ENCODE data around the gene SOWAHA. TPM values are rescaled to one million over a fixed set of nuclear protein-coding genes. Genes with fewer than 3 reads are reported as not detected.

The SOWAHA gene
- total RNA-seq, 1 donor from 2014 or later = not detected

DNA sequence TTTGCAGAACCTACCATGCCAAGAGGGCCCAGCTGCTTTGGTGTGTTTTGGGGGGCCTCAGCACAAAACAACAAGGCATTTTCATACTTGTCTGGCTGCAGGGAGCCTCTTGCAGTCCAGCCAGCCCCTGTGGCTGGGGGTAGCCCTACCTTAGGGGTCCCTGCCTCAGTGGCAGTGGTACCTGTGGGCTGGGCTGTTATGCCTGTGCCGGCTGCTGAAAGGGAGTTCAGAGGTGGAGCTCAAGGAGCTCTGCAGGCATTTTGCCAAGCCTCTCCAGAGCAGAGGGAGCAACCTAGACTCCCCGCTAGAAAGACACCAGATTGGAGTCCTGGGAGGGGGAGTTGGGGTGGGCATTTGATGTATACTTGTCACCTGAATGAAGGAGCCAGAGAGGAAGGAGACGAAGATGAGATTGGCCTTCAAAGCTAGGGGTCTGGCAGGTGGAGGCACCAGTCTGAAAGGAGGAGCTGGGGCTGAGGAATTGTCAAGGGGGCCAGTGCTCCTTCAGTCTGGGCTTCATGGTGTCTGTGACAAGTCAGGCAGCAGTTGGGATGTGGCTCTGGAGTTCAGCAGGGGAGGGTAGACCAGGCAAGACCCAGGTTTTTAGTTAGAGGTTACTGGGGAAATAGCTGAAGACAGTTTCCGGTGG, 15.9 kb downstream of the SOWAHA start:
- no peak overlapping the region for H3K4me2 ChIP-seq
- Mint-ChIP-seq H3K4me3 (peak overlapping the region; percentile 85), H3K36me3 (peaks cover 3% of the 10 kb centered on the region), H3K27me3 (ENCODE audit: insufficient read depth, low read depth) (peaks cover 41% of the 10 kb centered on the region), H3K9me3 (peaks cover 2% of the 10 kb centered on the region), H3K4me1 (peaks cover 5% of the 10 kb centered on the region), H3K27ac (peak overlapping the region; percentile 14)
- no peaks in the 10 kb centered on the region for H4K20me1 ChIP-seq (ENCODE audit: low read depth)
- no peak overlapping the region for H3K9ac ChIP-seq
- peaks cover 3% of the 10 kb centered on the region for H3F3A ChIP-seq (ENCODE audit: low read depth)
- H3K4me1 ChIP-seq = no peaks in the 10 kb centered on the region
- H3K36me3 ChIP-seq = no peaks in the 10 kb centered on the region
- H3K27me3 ChIP-seq = peaks cover 100% of the 10 kb centered on the region
- H3K79me2 ChIP-seq (ENCODE audit: low read depth) = no peaks in the 10 kb centered on the region
- no peaks in the 10 kb centered on the region for H3K9me3 ChIP-seq (ENCODE audit: low read depth)
- no peak for TF ChIP-seq CTCF (IDR thresholded peaks at IDR 0.05)
- H2AFZ ChIP-seq (replicated peaks) = no peak overlapping the region
- H3K4me3 ChIP-seq = no peak overlapping the region
- no peak for DNase-seq (ENCODE audit: low spot score)
- H3K27ac ChIP-seq = no peak overlapping the region

DNA sequence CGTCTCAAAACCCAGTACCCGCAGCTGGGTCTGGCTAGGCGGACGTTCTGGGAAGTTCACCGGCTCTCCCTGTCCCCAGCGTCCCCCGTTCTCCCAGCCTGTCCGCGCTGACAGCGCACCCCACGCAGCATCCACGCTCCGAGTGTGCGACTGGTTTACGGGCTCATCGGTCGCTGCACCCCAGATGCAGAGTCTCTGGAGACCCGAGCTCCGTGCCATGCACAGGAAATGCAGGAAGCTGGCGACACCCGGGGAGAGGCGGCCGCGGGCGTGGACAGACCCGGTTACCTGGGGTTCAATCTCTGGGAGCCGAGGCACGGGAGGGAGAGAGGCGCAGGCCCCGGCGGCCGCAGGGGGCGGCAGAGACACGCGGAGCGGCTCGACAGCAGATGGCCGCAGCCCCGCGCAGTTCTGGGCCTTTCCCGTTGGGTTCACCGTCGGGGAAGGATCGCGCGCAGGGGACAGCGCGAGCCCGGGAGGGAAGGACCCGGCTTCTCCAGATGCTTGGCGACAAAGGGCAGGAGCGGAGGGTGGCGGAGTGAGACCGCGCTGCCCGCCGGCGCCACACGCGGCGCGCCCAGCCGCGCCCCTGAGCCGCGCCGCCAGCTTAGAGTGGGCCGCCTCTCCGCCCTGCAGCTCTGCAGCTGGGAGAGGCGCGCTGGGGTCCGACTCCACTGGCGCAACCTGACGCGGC, 16.8 kb downstream of the SOWAHA start:
- H3K79me2 ChIP-seq (ENCODE audit: low read depth) = no peaks in the 10 kb centered on the region
- H3K4me1 ChIP-seq = no peaks in the 10 kb centered on the region
- H4K20me1 ChIP-seq (ENCODE audit: low read depth) = no peaks in the 10 kb centered on the region
- peak overlapping the region; percentile 88 for H3K4me2 ChIP-seq
- Mint-ChIP-seq H3K27me3 (ENCODE audit: insufficient read depth, low read depth) (peaks cover 36% of the 10 kb centered on the region), H3K9me3 (peaks cover 2% of the 10 kb centered on the region), H3K4me3 (peak overlapping the region; percentile 85), H3K27ac (no peak overlapping the region), H3K4me1 (peaks cover 5% of the 10 kb centered on the region), H3K36me3 (peaks cover 3% of the 10 kb centered on the region)
- peak; percentile 68 for TF ChIP-seq EZH2 (IDR thresholded peaks at IDR 0.05)
- peak; percentile 70 for TF ChIP-seq CTCF (IDR thresholded peaks at IDR 0.05)
- no peak for TF ChIP-seq EZH2phosphoT487 (IDR thresholded peaks at IDR 0.05)
- peak; percentile 88 for DNase-seq (ENCODE audit: low spot score)
- H3K27me3 ChIP-seq = peaks cover 93% of the 10 kb centered on the region
- H3K27ac ChIP-seq = no peak overlapping the region
- peaks cover 3% of the 10 kb centered on the region for H3F3A ChIP-seq (ENCODE audit: low read depth)
- no peaks in the 10 kb centered on the region for H3K9me3 ChIP-seq (ENCODE audit: low read depth)
- H3K36me3 ChIP-seq = no peaks in the 10 kb centered on the region
- no peak overlapping the region for H3K9ac ChIP-seq
- peak overlapping the region; percentile 66 for H3K4me3 ChIP-seq
- H2AFZ ChIP-seq (replicated peaks) = peak overlapping the region; percentile 99

DNA sequence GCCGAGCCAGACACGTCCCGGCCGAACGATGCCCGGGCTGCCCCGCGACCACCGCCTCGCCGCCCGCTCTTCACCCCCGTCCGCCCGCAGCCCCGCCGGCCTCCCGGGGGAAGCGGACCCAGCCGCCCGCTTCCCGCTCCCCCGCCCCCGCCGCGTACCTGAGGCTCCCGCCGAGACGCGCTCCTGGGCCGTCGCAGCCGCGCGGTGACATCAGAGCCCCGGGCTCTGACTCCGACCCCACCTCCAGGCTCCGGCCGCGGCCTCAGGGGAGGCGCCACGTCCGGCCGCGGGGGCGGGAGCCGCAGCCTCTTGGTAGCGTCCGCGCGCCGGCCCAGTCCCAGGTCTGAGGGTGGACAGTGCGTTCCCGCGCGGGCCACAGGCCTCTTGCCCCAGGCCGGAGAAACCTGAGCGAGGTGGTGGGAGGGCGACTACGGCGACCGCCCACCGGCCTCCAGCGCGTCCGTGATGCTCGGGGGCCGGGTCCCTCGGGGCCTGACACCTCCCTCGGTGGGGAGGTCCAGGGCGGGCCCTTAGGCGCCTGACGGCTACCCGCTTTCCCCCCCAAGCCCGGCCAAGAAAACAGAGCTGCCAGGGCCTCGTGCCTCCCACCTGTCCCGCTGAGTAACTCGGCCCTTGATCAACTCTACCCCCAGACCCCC, 17.5 kb downstream of the SOWAHA start, which contains the start of gene SHROOM1:
Gene SHROOM1 (minus strand): TSS at position 212 of the 659 bp plus-strand sequence. CDS start 4,507 bp downstream, outside the sequence.
- Histone ChIP-seq H2AFZ (replicated peaks) (peak within 1 kb of the TSS; percentile 99), H3K79me2 (ENCODE audit: low read depth) (no peaks in the 10 kb centered on the region), H3K36me3 (no peaks in the 10 kb centered on the region), H3K9ac (no peak within 1 kb of the TSS), H3K27ac (no peak within 1 kb of the TSS), H3K9me3 (ENCODE audit: low read depth) (no peaks in the 10 kb centered on the region), H3K4me2 (peak within 1 kb of the TSS; percentile 88), H4K20me1 (ENCODE audit: low read depth) (no peaks in the 10 kb centered on the region), H3K4me1 (no peaks in the 10 kb centered on the region), H3F3A (ENCODE audit: low read depth) (peaks cover 3% of the 10 kb centered on the region), H3K27me3 (peaks cover 86% of the 10 kb centered on the region), H3K4me3 (peak within 1 kb of the TSS; percentile 66)
- peaks cover 3% of the 10 kb centered on the region for H3K36me3 Mint-ChIP-seq
- H3K9me3 Mint-ChIP-seq = peaks cover 2% of the 10 kb centered on the region
- H3K4me1 Mint-ChIP-seq = peaks cover 5% of the 10 kb centered on the region
- peak within 1 kb of the TSS; percentile 85 for H3K4me3 Mint-ChIP-seq
- peaks cover 33% of the 10 kb centered on the region for H3K27me3 Mint-ChIP-seq (ENCODE audit: insufficient read depth, low read depth)
- DNase-seq (ENCODE audit: low spot score) = peak; percentile 76
- peak within 1 kb of the TSS; percentile 69 for H3K27ac Mint-ChIP-seq
- TF ChIP-seq CTCF (IDR thresholded peaks at IDR 0.05) (no peak), EZH2 (IDR thresholded peaks at IDR 0.05) (peak; percentile 75), EZH2phosphoT487 (IDR thresholded peaks at IDR 0.05) (peak; percentile 56)
